Urinary bladder (tissue), 4 donors: ENCODE results near the gene ANKRD6. TPM values are rescaled to one million over a fixed set of nuclear protein-coding genes. Genes with fewer than 3 reads are reported as not detected.
"Not testable (repeated sequence)": the region's sequence is repeated elsewhere in the genome, so short reads cannot be mapped to it uniquely, and the experiment has no call there.

ENCODE experiments used
- DNase-seq: peaks from one replicate; pipeline ENCODE4 v3.0.0-alpha.2; 2015; ENCODE audit errors: extremely low spot score
- H3K27ac ChIP-seq: one replicate; pipeline ENCODE4 v1.5.1; 2013; ENCODE audit warnings: low read depth, mild to moderate bottlenecking, moderate library complexity
- H3K36me3 ChIP-seq: one replicate; pipeline ENCODE4 v1.6.1; 2013; ENCODE audit warnings: mild to moderate bottlenecking, moderate library complexity; ENCODE audit not compliant: insufficient read depth
- H3K4me1 ChIP-seq: one replicate; pipeline ENCODE4 v1.6.1; 2013; ENCODE audit warnings: mild to moderate bottlenecking, moderate library complexity; ENCODE audit not compliant: insufficient read depth
- H3K4me3 ChIP-seq: one replicate; pipeline ENCODE4 v1.5.1; 2013; ENCODE audit warnings: low read depth, low read length
- WGBS: extraction: QIAGEN DNeasy Blood & Tissue Kit; methylation state at CpG from one replicate; pipeline ENCODE4 v1.1.7; 2013; 5-methylcytosine and 5-hydroxymethylcytosine counted together
- polyA plus RNA-seq: library from polyadenylated mRNA; stranded (reverse); fragments of 200-250 nt; gene quantifications from one replicate; pipeline ENCODE4 v1.2.3, GENCODE V29; 2013
- total RNA-seq: library from RNA; depleted of rRNA; stranded (reverse); fragments of >200 nt; gene quantifications from one replicate; pipeline ENCODE4 v1.2.3, GENCODE V29; 2014
- donor health status: healthy with polysubstance abuse.
- donor health status: healthy.

Gene ANKRD6
- total and polyA plus RNA-seq, 2 donors: 7.5 to 29.2 TPM

DNA sequence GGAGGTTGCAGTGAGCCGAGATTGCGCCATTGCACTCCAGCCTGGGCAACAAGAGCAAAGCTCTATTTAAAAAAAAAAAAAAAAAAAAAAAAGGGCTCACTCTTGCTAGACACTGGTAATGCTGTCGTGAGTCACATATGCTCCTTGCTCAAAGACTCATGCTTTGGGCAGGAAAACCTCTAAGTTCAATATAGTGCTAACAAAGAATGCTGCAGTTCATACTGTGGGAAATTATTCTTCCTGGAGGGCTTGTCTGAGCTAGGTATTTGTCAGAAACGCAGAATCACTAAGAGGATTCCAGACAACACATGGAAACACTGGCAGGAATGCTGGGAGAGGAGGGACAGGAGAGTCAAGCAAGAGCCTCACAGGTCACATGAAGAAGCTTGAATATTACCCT is 207.9 kb downstream of the ANKRD6 start:
- Histone ChIP-seq H3K4me1 (no peaks in the 10 kb centered on the region), H3K27ac (no peak overlapping the region), H3K36me3 (peaks cover under 1% of the 10 kb centered on the region), H3K4me3 (no peak overlapping the region)
- 91% methylated on average over 4 of the region's 4 CpGs for WGBS
- DNase-seq: no peak

DNA sequence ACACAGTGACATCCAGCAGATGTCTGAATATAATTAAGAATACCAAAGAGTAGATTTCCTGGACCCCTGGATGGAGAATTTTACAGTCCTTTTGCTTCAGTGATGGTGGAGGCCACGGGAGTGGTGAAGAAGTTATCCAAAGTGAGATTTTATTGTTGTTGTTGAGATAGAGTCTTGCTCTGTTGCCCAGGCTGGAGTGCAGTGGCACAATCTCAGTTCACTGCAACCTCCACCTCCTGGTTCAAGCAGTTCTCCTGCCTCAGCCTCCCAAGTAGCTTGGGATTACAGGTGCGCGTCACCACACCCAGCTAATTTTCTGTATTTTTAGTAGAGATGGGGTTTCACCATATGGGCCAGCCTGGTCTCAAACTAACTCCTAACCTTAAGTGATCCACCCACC is 208.6 kb downstream of the ANKRD6 start:
- not testable (repeated sequence) for H3K4me1 ChIP-seq, H3K27ac ChIP-seq, H3K36me3 ChIP-seq, DNase-seq, H3K4me3 ChIP-seq
- 97% methylated on average over 3 of the region's 3 CpGs for WGBS

DNA sequence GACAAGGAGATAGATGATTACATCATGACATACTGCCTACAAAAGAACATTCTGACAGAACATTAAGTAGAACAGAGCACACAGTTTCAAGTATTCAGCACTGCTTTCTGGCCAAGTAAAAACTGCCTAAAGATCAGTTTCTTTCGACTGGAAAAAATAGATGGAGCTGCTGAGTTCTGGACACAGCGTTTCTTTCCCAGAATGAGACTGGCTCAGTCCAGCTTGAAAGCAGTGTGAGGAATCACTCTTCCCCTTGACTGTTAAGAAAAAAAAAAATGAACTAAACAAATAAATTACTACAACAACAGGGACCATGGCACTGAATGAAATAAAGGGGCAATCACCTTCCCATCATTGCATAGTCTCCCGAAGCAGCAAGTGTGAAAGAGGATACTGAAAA is 210.0 kb downstream of the ANKRD6 start:
- Histone ChIP-seq H3K4me1 (no peaks in the 10 kb centered on the region), H3K36me3 (peaks cover 1% of the 10 kb centered on the region), H3K4me3 (no peak overlapping the region), H3K27ac (no peak overlapping the region)
- WGBS: 86% methylated on average over 3 of the region's 3 CpGs
- DNase-seq: no peak

DNA sequence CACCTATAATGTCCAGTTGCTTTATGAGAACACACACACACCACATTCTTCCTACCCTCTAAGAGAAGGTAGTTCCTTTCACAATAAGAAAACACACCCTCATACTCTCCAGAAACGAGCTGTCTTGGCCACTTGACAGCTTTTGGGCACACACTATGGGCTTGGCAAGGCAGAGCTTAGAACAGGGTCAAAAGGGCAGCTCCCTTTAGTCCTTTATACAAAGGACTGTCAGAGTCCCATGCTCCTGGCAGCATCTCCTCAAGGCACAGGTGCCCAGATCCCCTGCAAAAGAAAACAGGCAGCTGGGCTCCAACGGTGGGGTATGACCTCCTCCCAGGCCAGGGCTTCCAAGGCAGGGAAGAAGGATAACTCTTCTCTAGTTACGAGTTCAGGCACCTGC is 210.5 kb downstream of the ANKRD6 start:
- DNase-seq: no peak
- Histone ChIP-seq H3K4me1 (no peaks in the 10 kb centered on the region), H3K36me3 (peaks cover 1% of the 10 kb centered on the region), H3K4me3 (no peak overlapping the region), H3K27ac (no peak overlapping the region)
- 68% methylated on average over 3 of the region's 3 CpGs for WGBS

DNA sequence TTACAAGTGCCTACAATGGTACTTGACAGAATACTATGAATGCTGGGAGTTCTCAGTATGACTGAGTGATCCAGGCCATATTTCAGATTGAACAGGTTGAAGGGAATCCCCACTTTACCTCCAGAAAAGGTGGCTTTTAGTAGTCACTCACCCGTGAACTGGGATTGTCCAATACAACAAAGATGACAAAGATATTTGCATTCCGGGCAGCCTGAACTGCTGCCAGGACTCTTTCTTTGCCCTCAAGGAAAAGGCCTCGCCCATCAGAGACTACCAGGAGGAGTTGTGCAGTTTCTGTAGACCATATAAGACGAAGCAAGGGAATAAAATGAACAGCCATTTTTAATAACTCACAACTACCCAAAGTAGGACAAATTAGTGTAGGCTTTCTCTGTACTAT is 211.9 kb downstream of the ANKRD6 start:
- Histone ChIP-seq H3K36me3 (peaks cover 1% of the 10 kb centered on the region), H3K27ac (no peak overlapping the region)
- 82% methylated on average over 4 of the region's 4 CpGs for WGBS

DNA sequence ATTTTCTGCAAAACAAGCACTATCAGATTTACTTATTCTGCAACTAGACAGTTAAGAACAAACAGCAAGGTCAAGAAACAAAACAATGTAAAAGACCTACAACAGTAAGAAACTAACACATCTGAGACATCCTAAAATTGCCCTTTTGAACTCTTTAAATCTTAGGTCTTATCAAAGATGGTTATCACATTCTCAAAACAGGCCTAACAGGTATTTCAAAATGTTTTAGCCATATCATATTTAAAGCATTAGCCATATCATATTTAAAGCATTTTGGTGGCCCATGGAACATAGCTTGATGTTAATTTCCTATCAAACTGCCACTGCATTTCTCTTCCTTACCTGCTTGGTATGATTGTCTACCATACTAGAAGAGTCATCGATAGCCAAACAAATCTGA is 216.7 kb downstream of the ANKRD6 start:
- Histone ChIP-seq H3K36me3 (peaks cover 8% of the 10 kb centered on the region), H3K4me3 (no peak overlapping the region), H3K27ac (no peak overlapping the region), H3K4me1 (peaks cover 1% of the 10 kb centered on the region)
- no peak for DNase-seq
- 97% methylated on average over 1 of the region's 1 CpG for WGBS

More for the DNA sequence above, 211.9 kb downstream of the ANKRD6 start:
- H3K4me1 ChIP-seq: no peaks in the 10 kb centered on the region
- DNase-seq: no peak
- H3K4me3 ChIP-seq: no peak overlapping the region

DNA sequence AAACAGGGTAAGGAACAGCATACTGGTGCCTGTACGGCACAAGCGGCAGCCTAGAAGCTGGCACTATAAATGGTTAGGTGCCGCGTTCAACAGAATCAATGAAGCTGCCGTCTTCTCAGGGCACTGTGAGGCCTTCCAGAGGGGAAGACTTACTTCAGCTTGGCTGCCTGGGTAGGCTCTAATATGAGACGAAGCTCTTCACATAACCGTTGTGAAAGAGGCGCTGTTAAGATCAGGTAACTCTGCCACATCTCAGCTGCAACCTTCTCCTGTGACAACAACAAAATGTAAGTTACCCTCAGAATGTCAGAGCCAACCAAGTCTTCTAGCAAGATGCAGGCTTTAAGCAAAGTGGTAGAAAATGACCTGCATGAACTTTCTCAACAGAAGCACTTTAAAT is 217.6 kb downstream of the ANKRD6 start:
- Histone ChIP-seq H3K4me1 (peaks cover 1% of the 10 kb centered on the region), H3K27ac (no peak overlapping the region), H3K4me3 (no peak overlapping the region), H3K36me3 (peaks cover 8% of the 10 kb centered on the region)
- 96% methylated on average over 8 of the region's 8 CpGs for whole genome bisulfite sequencing
- no peak for DNase-seq

DNA sequence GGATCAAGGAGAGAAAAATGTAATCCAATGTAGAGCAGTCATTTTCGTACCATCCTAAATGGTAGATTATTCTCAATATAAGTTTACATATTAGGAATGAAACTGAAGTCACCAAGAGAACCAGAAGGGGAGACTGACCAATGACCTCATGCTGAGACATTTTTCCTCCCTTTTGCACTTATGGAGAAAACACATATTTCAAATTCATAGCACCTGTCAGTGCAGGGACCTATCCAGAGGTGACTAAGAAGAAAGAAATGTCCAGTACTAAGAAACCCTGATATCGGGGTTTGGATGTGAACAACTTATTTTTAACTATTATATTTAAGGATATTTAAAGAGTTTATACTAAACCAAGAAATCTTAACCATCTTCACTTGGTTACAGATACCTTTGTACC is 222.2 kb downstream of the ANKRD6 start:
- Histone ChIP-seq H3K4me3 (no peak overlapping the region), H3K27ac (no peak overlapping the region), H3K4me1 (peaks cover 1% of the 10 kb centered on the region), H3K36me3 (peaks cover 7% of the 10 kb centered on the region)
- no peak for DNase-seq
- 90% methylated on average over 2 of the region's 2 CpGs for WGBS

DNA sequence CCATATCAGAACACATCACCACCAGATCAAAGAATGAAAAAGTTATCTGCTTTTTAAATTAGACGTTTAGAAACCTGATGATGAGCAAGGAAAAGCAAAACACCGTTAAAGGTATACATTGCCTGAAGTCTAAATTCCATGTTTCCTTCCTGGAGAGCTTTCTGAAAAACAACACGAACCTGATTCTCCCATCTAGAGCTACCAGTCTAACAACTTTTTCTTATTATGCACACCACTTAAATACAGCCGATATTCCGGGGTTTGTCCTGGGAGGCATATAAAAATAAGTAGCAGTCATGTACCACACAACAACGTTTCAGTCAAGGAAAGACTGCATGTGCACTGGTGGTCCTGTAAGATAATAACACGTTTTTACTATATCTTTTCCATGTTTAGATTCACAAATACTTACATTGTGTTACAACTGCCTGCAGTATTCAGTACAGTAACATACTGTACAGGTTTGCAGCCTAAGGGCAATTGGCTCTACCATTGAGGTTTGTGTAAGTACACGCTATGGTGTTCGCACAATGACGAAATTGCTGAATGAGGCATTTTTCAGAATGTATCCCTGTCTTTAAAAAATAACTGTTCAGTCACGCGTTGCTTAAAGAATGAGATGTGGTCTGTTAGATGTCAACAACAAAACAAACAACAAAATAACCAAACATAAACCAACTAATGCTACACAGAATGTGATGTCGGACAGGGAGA is 224.7 kb downstream of the ANKRD6 start:
- no peaks in the 10 kb centered on the region for H3K4me1 ChIP-seq
- H3K27ac ChIP-seq: no peak overlapping the region
- DNase-seq: no peak
- H3K36me3 ChIP-seq: peaks cover 11% of the 10 kb centered on the region
- no peak overlapping the region for H3K4me3 ChIP-seq
- 89% methylated on average over 13 of the region's 13 CpGs for WGBS

DNA sequence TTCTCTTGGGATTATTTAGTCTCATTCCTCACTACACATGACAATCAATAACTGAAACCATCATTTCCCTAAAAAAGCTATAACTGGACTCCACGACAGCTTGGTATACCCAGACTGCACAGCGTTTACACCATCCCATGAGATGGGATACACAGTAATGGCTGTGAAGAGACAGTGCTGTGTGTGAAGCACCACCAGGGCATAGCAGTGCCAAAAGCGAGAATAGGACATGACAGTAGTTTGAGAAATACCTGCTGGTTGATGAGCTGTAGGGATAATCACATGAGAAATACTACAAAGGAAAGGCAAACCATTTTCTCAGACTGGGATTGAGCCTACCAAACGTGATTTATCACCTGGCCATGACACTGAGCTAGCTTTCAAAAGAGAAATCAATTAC is 228.0 kb downstream of the ANKRD6 start:
- Histone ChIP-seq H3K27ac (no peak overlapping the region), H3K4me1 (no peaks in the 10 kb centered on the region), H3K36me3 (peaks cover 6% of the 10 kb centered on the region), H3K4me3 (no peak overlapping the region)
- WGBS: 87% methylated on average over 4 of the region's 4 CpGs
- no peak for DNase-seq

DNA sequence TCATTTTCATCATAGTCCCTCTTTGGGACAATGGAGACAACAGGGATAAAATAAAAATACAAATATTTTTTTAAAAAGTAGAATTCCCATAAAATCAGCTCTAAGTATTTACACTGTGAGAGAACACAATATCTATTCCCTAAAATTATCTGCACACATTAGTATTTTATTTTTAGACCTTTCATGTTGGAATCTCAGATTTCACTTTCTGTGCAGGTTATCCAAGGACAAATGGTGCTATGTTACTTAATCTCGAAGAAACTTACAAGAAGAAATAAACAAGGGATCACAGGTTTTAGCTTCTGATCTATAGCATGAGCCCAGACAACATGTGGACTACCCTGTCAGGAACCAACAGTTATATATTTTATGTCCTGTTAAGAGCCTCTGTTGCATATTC is 228.6 kb downstream of the ANKRD6 start:
- no peak overlapping the region for H3K4me3 ChIP-seq
- DNase-seq: no peak
- WGBS: 72% methylated on average over 1 of the region's 1 CpG
- H3K4me1 ChIP-seq: no peaks in the 10 kb centered on the region
- peaks cover 6% of the 10 kb centered on the region for H3K36me3 ChIP-seq
- H3K27ac ChIP-seq: no peak overlapping the region

DNA sequence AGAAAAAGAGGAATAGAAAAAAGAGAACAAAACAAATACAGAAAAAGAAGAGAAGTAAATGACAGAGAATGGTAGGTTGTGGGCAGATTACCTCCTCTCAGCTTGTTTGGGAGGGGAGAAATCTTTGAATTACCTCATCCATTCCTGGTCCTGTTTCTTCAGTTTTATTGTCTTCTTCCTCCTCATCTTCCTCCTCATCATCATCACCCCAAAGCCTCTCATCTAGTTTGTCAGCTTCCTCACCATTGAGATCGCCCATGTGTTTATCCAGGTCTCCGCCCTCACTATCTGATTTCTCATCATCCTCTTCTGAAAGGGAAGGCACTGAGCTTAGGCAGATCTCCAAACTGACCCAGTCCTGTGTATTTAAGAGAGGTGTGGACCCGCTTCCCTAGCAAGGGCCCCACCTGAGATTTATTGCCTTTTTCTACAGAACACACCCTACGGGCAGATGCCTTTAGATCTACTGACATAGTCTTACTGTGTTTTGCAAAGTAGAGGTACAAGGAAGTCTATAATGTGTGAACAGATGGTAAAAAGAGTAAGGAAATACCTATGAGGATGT is 229.8 kb downstream of the ANKRD6 start:
- H3K4me1 ChIP-seq: no peaks in the 10 kb centered on the region
- no peak overlapping the region for H3K27ac ChIP-seq
- H3K4me3 ChIP-seq: no peak overlapping the region
- 91% methylated on average over 4 of the region's 4 CpGs for WGBS
- DNase-seq: no peak
- peaks cover 6% of the 10 kb centered on the region for H3K36me3 ChIP-seq

DNA sequence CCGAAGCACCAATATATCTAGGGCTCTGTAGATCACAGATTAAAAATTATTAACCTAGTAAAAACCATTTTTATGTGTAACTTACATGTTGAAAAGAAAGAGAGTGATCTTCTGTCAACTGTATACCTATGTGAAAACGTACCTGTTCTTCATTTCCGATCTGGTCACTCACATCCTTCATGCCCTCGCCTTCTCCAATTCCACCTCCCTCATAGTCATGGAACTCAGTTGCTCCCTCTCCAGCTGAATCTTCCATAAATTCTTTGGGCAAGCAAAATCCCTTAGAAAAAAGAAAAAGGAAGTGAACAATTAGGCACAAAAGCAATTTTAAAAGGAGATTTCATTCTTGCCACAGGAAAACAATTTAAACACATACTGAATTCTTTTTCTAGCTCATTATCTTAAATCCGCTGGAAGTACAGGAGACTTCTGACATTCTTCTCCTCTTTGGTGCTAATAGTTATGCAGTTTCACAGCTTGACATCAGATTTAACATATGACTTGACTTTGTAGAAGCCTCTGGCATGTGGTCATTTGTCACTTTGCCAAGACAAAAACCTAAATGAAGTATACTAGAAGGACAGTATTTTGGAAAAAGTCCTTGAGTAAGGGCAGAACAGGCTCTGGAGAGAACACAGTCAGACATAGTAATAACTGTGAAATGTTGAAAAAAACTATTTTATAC is 235.1 kb downstream of the ANKRD6 start:
- no peak for DNase-seq
- H3K27ac ChIP-seq: no peak overlapping the region
- 87% methylated on average over 5 of the region's 5 CpGs for WGBS

DNA sequence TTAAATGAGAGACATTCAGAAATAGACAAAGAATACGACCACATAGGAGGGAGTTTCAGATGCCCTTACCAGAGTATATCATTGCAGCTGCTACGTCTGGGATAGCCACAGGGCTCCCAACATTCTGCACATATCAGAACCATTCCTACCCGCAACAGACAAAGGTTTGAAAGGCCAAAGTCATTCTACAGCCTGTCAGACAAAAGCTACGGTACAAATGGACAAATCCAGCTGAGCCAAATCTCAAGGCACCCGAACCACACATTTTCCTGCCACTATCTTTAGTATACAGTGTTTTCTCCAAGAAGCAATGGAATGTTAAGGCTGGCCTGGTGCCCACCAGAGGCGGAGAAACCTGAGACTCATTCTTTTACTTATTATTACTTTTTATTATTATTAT is 236.1 kb downstream of the ANKRD6 start:
- Histone ChIP-seq H3K36me3 (peaks cover 10% of the 10 kb centered on the region), H3K4me1 (no peaks in the 10 kb centered on the region), H3K4me3 (no peak overlapping the region), H3K27ac (no peak overlapping the region)
- WGBS: 52% methylated on average over 6 of the region's 6 CpGs
- DNase-seq: no peak

More for the DNA sequence above, 235.1 kb downstream of the ANKRD6 start:
- Histone ChIP-seq H3K4me1 (no peaks in the 10 kb centered on the region), H3K36me3 (peaks cover 5% of the 10 kb centered on the region), H3K4me3 (no peak overlapping the region)
